Breast epithelium (tissue), 3 donors: ENCODE data around the gene ZSWIM6.

Experiments used
- POLR2A ChIP-seq: fragments of 450-650 bp; IDR thresholded peaks from one replicate; pipeline ENCODE4 v1.6.1; 2016; ENCODE audit warnings: antibody characterized with exemption, mild to moderate bottlenecking, moderate library complexity
- POLR2AphosphoS5 ChIP-seq, 3 donors: sonication (generic); formaldehyde crosslinking; IDR thresholded peaks; one replicate each; pipeline ENCODE4 v1.6.1; 2017; ENCODE audit warnings: antibody characterized with exemption in 3 of 3
- TF ChIP-seq, protein P1 (sequence below), 3 donors: fragments of 450-650 bp; IDR thresholded peaks; one replicate each; pipeline ENCODE4 v1.5.1; 2016 to 2017; ENCODE audit warnings: antibody characterized with exemption in 3 of 3, mild to moderate bottlenecking in 3 of 3, moderate library complexity in 3 of 3

DNA sequence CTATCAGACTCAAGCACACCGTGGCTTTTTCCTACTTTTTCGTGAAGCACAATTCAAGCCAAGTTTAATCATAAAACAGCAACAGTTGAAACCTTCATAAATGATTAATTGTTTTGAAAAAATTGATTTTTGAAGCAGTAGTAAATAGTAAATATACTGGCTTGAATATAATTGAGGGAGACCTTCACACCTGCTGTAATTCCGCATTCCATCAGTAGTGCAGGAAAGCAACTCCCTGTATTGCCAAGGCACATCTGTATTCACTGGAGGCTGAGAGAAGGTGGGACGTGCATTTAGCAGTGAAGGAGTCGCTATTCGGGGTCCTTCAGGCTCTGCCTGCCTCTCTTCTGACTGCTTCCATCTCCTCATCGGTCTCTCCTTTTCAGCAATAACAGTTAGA is 203.8 kb downstream of the ZSWIM6 start:
- TF ChIP-seq POLR2A (no peak), POLR2AphosphoS5 (IDR thresholded peaks at IDR 0.05) (no peak)
- TF ChIP-seq, protein P1, sequence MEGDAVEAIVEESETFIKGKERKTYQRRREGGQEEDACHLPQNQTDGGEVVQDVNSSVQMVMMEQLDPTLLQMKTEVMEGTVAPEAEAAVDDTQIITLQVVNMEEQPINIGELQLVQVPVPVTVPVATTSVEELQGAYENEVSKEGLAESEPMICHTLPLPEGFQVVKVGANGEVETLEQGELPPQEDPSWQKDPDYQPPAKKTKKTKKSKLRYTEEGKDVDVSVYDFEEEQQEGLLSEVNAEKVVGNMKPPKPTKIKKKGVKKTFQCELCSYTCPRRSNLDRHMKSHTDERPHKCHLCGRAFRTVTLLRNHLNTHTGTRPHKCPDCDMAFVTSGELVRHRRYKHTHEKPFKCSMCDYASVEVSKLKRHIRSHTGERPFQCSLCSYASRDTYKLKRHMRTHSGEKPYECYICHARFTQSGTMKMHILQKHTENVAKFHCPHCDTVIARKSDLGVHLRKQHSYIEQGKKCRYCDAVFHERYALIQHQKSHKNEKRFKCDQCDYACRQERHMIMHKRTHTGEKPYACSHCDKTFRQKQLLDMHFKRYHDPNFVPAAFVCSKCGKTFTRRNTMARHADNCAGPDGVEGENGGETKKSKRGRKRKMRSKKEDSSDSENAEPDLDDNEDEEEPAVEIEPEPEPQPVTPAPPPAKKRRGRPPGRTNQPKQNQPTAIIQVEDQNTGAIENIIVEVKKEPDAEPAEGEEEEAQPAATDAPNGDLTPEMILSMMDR (IDR thresholded peaks at IDR 0.05) = no peak
